NCI-H226 (cell line): ENCODE results near the gene ELAVL1.
"Not testable (repeated sequence)": the region's sequence is repeated elsewhere in the genome, so short reads cannot be mapped to it uniquely, and the experiment has no call there.

Experiments
- DNase-seq: peaks from one replicate; pipeline ENCODE4 v3.0.0-alpha.2; 2015

ELAVL1 gene

DNA sequence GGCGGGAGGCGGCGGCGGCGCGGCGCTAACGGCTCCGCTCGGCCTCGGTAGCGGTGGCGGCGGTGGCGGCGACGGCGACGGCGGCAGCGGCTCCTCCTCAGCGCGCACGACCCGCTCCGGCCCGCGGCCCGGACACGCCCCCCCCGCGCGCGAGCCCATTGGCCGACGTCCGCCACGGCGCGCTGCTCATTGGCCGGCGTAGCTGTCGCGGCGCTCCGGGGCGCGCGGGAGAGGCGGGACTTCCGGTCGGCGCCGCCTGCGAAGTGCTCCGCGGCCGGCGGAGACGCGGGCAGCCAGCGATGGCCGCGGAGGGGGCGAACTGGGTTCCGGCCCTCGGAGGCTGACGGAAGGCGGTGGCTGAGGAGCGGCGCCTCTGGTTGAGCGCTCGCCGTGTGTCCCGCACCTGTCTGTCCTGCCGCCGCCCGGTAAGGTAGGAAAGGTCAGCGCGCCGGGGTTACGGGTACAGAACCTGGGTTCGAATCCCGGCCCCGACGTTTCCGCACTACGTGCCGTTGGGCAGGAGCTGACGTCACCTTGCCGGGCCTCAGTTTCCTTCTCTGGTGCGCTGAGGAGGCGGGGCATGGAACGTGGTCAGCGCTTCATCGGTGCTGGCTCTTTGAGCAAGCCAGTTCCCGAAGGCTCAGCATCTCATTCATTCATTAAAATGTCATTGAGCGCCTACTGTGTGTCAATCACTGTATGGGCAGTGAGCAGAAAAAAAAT, at the start of gene ELAVL1:
TSS of gene ELAVL1 (minus strand) at position 108 of the 723 bp plus-strand sequence. CDS start 13,826 bp downstream, outside the sequence.
- DNase-seq, result peak; percentile 91

DNA sequence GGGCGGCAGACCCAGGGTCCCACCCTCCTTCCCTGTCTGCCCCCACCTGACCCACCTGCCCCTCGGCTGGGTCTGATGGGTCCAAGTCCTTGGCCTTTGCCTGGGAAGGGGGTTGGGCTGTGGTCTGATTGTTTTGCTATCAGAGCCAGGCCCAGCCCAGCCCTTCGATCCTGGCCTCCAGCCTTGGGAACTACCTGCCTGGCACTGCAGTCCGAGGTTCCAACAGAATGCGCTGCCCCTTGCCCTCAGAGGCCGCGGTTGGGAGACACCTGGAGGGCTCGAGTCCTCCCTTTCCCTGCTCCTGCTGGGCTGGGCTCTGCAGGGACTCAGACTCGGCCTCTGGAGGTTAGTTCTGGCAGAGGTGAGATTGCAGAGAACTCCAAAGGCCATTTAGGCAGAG, 48.7 kb upstream of the ELAVL1 start:
- DNase-seq, result no peak

DNA sequence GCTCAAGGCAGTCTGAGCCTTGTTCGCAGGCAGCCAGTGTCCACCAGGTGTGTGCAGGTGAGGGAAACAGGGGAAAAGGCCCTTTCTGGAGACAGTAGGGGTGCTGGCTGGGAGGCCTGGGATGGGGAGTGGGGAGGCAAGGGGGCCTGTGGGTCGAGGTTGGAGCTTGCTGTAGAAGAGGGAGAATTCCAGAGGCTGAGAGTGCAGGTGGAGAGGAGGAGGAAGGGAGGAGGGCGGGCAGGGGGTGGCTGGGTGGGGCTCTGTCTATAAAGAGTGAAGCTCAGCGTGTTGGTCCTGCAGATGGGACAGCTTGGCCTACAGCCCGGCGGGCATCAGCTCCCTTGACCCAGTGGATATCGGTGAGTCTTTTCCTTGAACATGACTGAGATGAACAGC, 47.0 kb upstream of the ELAVL1 start, which contains the start of gene CCL25:
TSS of gene CCL25 (plus strand) at position 297 of the 396 bp plus-strand sequence. CDS start 290 bp downstream, outside the sequence.
- DNase-seq, result no peak

DNA sequence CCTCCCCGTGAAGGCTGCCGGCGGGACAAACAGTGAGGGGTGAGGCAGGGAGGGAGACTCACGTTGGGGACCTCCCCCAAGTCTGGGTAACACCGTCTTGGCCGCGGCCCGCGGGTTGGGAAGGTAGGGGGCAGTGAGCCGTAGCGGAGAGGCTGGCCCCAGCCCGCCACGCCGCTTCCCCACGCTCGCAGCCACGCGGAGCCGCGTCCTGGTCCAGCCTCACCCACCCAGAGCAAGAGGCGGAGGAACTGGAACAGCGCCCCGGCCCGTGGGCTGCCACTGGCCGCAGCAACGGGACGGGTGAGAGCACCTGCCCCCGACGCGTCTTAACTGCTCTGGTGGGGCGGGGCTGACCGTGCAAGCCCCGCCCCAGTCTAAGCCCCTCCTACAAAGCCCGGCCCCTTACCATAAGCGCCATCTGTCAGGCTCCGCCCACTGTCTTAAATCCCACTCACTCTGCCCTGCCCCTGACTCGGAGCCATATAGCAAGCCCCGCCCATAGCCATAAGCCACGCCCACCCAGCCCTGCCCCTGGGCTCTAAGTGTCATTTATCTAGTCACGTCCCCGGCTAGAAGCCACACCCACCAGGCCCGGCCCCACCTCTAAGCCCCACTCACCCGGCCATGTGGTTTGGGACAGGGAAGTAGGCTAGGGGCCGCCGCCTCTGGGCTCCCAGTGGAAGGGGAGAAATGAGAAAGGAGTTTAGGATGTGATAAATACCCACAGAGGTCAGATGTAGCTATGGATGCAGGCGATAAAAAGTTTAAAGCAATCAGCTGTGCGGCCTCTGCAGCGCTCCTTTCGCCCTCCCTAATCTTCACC, 45.0 kb upstream of the ELAVL1 start:
- DNase-seq, result peak; percentile 77

DNA sequence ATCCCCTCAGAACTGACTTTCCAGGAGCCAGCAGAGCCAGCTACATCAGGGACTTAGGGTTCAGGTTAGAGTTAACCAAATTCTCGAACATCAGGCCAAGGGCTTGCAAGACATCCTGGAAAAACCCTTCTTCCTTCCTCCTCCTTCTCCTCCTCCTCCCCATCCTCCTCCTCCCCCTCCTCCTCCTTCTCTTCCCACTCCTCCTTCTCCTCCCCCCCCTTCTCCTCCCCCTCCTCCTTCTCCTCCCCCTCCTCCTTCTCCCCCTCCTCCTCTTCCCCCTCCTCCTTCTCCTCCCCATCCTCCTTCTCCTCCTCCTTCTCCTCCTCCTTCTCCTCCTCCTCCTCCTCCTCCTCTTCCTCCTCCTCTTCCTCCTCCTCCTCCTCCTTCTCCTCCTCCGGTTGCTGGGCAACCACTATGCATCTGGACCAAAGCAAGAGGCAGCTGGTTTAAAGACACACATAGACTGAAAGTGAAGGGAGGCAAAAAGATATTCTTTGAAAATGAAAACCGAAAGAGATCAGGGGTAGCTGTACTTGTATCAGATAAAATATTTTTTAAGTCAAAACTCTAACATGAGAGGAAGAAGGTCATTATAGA, 41.2 kb upstream of the ELAVL1 start:
- DNase-seq, result no peak

DNA sequence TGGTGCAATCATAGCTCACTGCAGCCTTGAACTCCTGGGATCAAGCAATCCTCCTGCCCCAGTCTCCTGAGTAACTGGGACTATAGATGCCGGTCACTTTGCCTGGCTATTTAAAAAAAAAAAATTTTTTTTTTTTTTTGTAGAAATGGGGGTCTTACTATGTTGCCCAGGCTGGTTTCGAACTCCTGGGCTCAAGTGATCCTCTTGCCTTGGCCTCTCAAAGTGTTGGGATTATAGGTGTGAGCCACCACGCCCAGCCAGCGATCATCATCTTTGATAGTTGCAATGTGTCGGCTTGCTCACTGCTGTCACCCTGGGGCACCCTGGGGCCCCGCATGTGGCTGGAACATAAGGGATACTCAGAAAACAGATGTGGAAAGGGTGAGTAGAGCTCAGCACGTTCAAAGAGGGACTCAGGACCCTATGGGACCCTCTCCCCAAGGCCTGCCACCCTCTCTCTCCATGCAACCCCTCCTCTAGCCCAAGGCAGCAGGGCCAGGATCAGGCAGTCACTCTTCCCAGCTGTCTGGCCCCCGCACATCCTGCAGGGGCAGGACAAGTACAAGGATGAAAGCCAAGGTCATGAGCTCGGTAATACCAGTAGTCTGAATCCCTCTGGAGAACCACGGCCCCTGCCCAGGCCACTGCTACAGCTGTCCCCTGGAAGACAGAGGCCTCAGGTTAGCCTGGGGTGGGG, 40.6 kb upstream of the ELAVL1 start:
- no peak for DNase-seq

DNA sequence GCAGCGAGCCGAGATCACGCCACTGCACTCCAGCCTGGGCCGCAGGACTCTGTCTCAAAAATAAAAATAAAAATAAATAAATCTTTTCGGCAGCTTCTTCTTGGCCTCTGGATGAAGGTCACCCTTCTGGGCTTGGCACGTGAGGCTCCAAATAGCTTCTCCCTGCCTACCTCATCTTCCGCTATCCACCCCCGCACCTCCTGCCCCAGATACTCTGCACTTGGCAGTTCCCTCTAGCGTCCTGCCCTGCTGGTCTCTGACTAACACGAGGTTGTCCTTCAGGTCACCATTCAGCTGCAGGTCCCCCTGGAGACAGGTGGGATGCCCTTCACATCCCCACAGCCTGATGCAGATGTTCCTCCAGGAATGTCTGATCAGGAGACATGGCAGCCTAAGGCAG, 38.6 kb upstream of the ELAVL1 start:
- no peak for DNase-seq

DNA sequence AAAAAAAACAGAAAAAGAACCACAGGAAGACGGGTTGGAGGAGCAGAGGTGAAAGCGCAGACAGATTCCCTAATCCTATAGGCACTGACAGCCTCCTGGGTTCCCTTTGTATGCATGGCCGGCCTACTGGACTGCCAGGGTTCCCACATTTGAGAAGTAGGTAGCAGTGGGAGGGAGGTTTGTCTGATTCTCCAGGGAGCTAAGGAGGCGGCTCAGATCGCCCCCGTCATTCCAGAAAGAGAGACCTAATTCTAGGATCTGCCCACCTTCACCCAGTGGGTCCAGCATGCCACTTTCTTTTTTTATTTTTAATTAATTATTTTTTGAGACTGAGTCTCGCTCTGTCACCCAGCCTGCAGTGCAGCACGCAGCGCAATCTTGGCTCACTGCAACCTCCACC, 37.5 kb upstream of the ELAVL1 start:
- no peak for DNase-seq

DNA sequence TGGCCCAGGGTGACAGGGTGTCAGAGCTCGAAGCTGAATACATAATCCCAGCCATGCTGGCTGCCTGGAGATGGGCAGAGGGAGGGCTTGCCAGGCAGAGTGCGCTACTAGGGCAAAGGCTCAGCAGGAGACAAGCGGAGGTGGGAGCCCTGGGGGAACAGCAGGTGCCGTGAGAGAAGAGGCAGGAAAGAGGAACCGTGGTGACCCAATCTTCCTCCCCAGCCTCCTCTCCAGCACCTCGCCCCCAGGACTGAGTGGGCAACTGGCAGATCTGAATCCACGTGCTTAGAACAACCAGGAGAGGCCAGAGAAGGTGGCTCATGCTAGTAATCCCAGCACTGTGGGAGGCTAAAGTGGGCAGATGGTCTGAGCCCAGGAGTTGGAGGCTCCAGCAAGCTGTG, 36.1 kb upstream of the ELAVL1 start:
- DNase-seq, result no peak

DNA sequence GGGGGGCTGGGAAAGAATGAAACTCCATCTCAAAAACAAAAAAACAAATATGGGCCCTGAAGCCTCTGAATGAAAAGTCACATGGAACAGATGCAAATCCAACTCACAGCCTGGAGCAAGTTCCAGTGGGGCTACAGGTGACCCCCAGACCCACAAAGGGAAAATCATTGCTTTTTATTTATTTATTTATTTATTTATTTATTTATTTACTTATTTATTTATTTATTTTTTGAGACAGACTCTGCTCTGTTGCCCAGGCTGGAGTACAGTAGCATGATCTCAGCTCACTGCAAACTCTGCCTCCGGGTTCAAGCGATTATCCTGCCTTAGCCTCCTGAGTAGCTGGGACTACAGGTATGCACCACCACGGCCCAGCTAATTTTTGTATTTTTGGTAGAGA, 33.8 kb upstream of the ELAVL1 start:
- DNase-seq, result no peak

DNA sequence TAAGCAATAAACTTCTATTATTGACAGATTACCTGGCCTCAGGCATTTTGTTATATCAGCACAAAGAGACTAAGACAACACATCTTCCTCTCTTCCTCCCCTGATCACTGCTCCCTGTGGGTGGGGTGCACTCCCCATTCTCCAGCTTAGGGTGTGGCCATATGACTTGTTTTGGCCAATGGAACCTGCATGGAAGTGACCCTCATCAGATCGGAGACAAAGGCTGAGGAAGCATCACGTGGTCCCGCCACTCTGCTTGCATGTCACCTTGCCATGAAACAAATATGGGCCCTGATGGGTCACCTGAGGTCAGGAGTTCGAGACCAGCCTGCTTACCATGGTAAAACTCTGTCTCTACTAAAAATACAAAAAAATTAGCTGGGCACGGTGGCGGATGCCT, 33.4 kb upstream of the ELAVL1 start:
- no peak for DNase-seq

DNA sequence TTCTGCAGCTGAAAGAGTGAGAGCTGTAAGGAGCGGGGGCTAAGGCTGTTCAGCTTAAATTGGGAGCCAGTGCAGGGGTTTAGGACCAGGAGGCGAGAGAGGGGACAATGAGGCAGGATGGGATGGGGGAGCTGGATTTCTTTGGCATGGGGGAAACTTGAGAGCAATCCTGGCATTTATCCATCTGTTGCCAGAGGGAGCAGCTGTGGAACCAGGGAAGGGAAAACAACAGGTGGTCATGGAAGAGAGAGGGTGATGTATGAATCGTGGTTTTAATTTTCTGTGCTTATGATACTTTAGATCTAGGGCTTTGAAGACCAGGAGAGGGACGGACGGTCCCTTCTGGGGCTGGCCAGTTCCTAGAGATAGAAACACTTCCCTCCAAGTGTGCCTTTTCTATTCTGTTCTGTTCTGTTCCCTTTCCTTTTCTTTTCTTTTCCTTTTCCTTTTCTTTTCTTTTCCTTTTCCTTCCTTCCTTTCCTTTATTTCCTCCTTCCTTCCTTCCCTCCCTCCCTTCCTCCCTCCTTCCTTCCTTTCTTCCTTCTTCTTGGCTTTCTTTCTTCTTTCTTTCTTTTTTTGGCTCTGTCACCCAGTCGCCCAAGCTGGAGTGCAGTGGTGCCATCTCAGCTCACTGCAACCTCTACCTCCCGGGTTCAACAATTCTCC, 31.1 kb upstream of the ELAVL1 start:
- DNase-seq, result no peak

DNA sequence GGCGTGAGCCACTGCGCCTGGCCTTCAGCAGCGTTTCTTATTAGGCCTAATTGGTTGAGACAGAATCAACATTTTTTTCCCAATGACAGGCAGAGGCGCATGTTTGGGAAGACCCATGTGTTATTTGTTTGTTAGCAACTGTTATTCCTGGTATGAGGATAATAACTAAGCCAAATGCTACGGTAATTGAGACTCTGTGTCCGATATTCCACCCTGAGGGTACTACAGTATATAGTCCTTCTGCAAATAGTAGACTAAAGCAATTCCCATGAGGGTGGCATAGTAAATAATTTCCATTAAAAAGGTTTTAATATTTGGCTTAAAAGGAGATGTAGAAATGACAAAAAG, 28.7 kb upstream of the ELAVL1 start:
- DNase-seq, result no peak

DNA sequence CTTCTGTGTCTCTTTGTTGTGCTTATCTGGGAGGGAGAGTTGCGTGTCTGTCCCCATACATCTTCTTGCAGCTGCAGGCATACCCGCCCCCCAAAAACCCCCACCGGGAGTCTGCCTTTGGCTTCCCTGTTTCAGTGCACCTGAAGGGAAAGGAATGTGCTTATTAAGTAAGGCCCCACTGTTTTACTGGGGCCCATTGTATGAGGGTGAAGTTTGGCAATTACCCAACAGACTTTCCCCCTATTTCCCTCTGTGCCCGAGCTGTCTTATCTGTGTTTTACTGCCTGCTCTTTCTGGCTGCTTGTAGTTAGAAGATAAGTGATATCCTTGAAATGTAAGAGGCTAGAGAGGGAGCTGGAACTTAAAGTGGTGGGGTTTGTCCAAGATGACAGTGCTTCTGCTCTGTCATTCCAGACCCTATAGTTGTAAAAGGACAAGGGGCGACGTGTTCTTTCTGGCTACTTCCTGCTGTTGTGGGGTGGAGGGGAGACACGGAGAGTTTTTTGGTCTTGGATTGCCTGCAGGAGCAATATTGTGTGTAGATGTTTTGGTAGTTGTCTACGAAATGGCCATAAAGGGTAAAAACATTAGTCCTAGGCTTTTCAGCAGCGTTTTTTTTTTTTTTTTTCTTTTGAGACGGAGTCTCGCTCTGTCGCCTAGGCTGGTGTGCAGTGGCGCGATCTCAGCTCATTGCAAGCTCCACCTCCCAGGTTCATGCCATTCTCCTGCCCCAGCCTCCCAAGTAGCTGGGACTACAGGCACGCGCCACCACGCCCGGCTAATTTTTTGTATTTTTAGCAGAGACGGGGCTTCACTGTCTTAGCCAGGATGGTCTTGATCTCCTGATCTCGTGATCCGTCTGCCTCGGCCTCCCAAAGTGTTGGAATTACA, 28.1 kb upstream of the ELAVL1 start:
- not testable (repeated sequence) for DNase-seq

DNA sequence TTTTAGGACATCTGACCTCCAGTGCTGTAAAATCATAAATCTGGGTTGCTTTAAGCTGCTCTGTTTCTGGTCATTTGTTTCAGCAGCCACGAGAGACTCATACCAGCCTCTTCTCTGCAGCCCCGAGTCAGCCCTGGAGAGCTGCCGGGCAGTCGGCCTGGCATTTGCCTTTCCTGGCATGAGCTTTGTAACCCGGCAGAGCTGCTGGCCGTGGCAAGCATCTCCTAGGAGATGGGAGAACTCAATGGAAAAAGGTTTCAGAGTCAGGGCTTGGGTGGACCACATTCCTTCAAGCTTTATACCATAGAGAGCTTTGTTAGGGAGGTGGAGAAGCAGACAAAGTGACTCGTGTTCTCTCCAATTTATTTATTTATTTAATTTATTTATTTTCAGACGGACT, 25.5 kb upstream of the ELAVL1 start:
- DNase-seq, result no peak

DNA sequence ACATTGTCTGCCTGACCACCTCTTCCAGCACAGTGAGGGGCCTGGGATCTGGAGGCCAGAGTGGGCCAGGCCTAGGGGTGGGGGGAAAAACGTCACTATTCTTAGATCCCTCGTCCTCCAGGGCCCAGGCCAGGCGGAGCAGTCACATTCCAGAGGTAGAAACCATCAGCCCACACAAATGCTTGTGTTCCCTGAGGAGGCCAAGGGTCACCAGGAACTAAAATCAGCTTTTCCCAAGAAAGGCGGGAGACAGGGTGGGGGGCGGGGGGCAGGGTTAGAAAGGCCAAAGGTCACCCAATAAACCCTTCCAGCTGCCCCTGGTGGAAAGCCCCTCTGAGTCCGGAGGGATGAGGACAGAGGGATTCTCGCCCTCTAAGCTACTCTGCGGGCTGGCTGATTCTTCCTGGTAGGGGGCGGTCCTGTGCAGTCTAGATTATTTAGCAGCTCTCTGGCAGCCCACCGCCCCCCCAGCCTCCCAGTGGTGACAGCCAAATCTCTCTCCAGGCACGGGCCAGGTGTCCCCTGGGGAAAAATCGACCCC, 23.6 kb upstream of the ELAVL1 start:
- DNase-seq, result no peak

DNA sequence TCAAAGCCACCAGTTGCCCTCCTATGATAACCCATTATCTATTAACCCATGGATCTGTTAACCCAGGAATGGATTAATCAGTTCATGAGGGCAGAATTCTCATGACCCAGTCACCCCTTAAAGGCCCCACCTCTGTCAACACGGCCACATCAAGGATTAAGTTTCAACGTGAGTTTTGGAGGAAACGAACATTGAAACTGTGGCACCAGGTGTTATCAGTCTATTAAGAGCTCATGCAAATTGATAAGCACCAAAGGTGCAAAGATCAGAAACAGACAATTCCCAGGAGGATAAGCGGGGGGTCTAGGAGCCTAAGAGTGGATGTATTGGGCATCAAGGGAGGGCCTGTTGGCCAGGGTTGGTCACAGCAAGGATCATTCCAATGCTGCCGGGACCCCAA, 19.9 kb upstream of the ELAVL1 start:
- no peak for DNase-seq

DNA sequence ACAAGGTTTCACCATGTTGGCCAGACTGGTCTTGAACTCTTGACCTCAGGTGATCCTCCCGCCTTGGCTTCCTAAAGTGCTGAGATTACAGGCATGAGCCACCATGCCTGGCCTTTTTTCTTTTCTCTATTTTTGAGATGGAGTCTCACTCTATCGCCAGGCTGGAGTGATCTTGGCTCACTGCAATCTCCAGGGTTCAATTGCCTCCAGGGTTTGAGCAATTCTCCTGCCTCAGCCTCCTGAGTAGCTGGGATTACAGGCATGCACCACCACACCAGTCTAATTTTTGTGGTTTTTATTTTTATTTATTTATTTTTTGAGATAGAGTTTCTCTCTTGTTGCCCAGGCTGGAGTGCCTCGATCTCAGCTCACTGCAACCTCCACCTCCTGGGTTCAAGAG, 18.8 kb upstream of the ELAVL1 start:
- DNase-seq, result not testable (repeated sequence)

DNA sequence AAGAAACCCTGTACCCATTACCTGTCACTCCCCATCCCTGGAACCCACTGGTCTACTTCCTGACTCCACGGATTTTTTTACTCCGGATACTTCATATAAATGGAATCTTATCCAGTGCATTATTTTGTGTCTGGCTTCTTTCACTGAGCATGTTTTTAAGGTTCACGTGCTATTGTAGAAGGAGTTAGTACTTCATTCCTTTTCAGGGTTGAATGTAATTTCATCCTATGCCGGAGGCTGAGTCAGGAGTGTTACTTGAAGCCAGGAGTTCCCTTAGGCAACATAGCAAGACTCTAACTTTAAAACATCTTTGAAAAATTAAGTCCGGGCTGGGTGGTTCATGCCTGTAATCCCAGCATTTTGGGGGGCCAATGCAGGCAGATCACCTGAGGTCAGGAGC, 17.9 kb upstream of the ELAVL1 start:
- DNase-seq, result no peak

DNA sequence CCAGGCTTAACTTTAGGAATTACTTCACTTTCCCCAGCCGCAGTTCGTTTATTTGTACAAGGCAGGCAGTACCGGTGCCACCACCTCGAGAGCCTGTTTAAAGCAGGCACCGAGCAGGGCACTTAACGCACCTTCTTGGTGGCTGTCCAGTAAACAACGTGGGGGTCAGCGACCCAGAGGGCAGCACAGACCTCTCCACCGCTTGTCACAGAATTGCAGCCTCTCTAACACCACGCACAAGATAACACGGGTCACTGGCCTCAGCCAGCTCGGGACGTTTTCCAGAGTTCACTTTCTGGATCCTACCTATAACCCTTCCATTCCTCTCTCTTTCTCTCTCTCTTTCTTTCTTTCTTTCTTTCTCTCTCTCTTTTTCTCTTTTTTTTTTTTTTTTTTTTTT, 16.8 kb upstream of the ELAVL1 start:
- DNase-seq, result no peak

DNA sequence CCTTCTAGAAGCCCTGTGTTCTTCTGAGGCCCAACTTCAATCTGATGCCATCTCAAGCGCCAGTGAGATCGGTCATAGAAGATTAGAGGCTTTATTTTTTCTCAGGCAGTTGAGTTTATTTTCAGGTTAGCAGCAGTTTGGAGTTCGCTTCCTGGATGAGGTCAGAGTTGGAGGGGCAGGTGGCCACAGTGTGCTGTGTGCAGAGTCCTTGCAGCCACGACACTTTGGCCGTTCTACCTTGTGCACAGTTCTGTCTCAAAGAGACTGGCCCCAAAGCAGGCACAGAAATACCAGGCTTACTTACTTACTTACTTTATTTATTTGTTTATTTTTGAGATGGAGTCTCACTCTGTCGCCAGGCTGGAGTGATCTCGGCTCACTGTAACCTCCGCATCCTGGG, 15.9 kb upstream of the ELAVL1 start:
- DNase-seq, result no peak
